Measurements from ENCODE around the gene WSB2.

WSB2 gene

DNA sequence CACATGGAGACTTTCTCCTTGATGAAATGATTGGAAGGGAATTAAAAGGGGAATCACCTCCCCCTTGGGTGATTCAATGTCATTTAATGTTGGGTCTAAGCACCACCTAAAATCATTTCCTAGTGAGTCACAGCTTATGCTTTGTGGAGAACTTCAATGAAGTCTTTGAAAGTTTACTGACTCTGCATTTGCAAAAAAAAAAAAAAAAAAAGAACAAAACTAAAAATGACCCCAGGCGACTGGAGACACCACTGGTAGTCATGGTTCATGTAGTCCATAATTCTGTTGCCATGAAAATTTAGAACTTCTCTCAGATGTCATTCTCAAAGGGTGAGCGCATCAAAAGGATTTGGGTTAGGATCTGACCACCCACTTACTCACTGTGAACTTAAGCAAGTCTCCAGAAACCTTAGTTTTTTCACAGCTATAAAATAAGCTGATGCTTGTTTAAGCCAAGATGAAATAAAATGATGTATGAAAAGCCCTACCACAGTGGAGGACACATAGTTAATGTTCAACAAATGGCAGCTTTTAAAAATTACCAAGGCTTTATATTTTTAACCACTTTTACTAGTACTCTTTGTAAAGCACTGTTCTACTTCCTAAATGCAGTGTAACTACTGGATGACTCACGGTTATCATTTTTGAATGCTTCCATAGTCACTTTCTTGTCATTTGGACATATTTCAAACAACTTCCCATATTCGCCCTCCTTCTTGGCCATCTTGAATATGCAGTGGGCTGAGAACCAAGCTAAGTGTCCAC lies 74.1 kb downstream of the WSB2 start:
- no peak for DNase-seq

DNA sequence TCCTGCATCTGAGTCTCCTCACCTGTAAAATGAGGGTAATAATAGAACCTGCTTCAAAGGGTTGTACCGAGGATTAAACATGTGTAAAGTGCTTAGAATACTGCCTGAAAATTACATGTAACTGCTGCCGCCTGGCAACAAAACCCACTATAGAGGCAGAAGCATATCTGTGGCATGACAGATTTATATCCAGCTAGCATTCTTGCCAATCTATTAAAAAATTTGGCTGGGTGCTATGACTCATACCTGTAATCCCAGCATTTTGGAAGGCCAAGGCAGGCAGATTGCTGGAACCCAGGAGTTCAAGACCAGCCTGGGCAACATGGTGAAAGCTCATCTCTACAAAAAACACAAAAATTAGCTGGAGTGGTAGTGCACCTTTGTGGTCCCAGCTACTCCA lies 75.8 kb downstream of the WSB2 start:
- no peak for DNase-seq
